HL-60/S4 treated with phorbol 12-myristate 13-acetate at 8.2 ng/mL for 4 days and 3 days (cell line): ENCODE results near the gene CRYBA2.

Source experiments
- in situ Hi-C: fragments of 300-500 bp; cut with MboI; formaldehyde crosslinking; loops from 2 replicates; pipeline ENCODE4 v1.15.0; 2022; ENCODE audit warnings: low sequenced_read_pairs

The CRYBA2 gene

GRCh38 chr2:218993345-218994315, at the start of gene CRYBA2:
TSS of gene CRYBA2 (minus strand) at chr2:218993422. CDS start at chr2:218993176, 246 bp downstream.
- in situ Hi-C loops, result no loop called here

GRCh38 chr2:219042750-219043149, 49.5 kb upstream of the CRYBA2 start:
- in situ Hi-C loops, result loop anchor here (25.0 kb wide), 1 partner anchor 270 kb away; the partner anchor contains the start of gene PTPRN

- in situ Hi-C loops, result loop anchor here (25.0 kb wide), 1 partner anchor 270 kb away; the partner anchor contains the start of gene PTPRN
Observed at GRCh38 chr2:219042157-219042556, 48.9 kb upstream of the CRYBA2 start.

- in situ Hi-C loops, result loop anchor here (25.0 kb wide), 1 partner anchor 271 kb away; the partner anchor contains the start of gene PTPRN
Observed at GRCh38 chr2:219041252-219041651, 48.0 kb upstream of the CRYBA2 start, which contains the start of gene CFAP65. TSS of gene CFAP65 (minus strand) at chr2:219041516. CDS start at chr2:219039048, 2,468 bp downstream.

- in situ Hi-C loops, result loop anchor here (25.0 kb wide), 1 partner anchor 274 kb away; the partner anchor contains the start of gene PTPRN
Observed at GRCh38 chr2:219038600-219038999, 45.4 kb upstream of the CRYBA2 start.

- in situ Hi-C loops, result loop anchor here (25.0 kb wide), 1 partner anchor 274 kb away; the partner anchor contains the start of gene PTPRN
Observed at GRCh38 chr2:219037783-219038499, 44.7 kb upstream of the CRYBA2 start.

- in situ Hi-C loops, result loop anchor here (25.0 kb wide), 1 partner anchor 276 kb away; the partner anchor contains the start of gene PTPRN
Observed at GRCh38 chr2:219035942-219036341, 42.7 kb upstream of the CRYBA2 start.

GRCh38 chr2:219034823-219035222, 41.6 kb upstream of the CRYBA2 start:
- in situ Hi-C loops, result loop anchor here (25.0 kb wide), 1 partner anchor 277 kb away; the partner anchor contains the start of gene PTPRN

GRCh38 chr2:219032051-219032745, 39.0 kb upstream of the CRYBA2 start:
- in situ Hi-C loops, result loop anchor here (25.0 kb wide), 1 partner anchor 280 kb away; the partner anchor contains the start of gene PTPRN

- in situ Hi-C loops, result loop anchor here (25.0 kb wide), 1 partner anchor 281 kb away; the partner anchor contains the start of gene PTPRN
Observed at GRCh38 chr2:219031005-219031738, 38.0 kb upstream of the CRYBA2 start.

GRCh38 chr2:219030177-219030940, 37.1 kb upstream of the CRYBA2 start:
- in situ Hi-C loops, result loop anchor here (25.0 kb wide), 1 partner anchor 282 kb away; the partner anchor contains the start of gene PTPRN

- in situ Hi-C loops, result loop anchor here (25.0 kb wide), 1 partner anchor 283 kb away; the partner anchor contains the start of gene PTPRN
Observed at GRCh38 chr2:219029829-219030165, 36.6 kb upstream of the CRYBA2 start.

- in situ Hi-C loops, result loop anchor here (25.0 kb wide), 1 partner anchor 283 kb away; the partner anchor contains the start of gene PTPRN
Observed at GRCh38 chr2:219028996-219029828, 36.0 kb upstream of the CRYBA2 start.

- in situ Hi-C loops, result loop anchor here (25.0 kb wide), 1 partner anchor 284 kb away; the partner anchor contains the start of gene PTPRN
Observed at GRCh38 chr2:219028141-219028540, 34.9 kb upstream of the CRYBA2 start.

- in situ Hi-C loops, result loop anchor here (25.0 kb wide), 1 partner anchor 285 kb away; the partner anchor contains the start of gene PTPRN
Observed at GRCh38 chr2:219027511-219028055, 34.4 kb upstream of the CRYBA2 start.

- in situ Hi-C loops, result loop anchor here (25.0 kb wide), 1 partner anchor 285 kb away; the partner anchor contains the start of gene PTPRN
Observed at GRCh38 chr2:219026946-219027345, 33.7 kb upstream of the CRYBA2 start.
